Frontal cortex (tissue), 4 donors: ENCODE data around the gene CD300A. TPM values are rescaled to one million over a fixed set of nuclear protein-coding genes. Genes with fewer than 3 reads are reported as not detected.
"Not testable (repeated sequence)": the region's sequence is repeated elsewhere in the genome, so short reads cannot be mapped to it uniquely, and the experiment has no call there.

Experiments
- DNase-seq, 2 donors: peaks; one replicate each; pipeline ENCODE4 v3.0.0; 2012; ENCODE audit warnings: low spot score in 2 of 2
- FAIRE-seq: peaks from 2 replicates; lab custom pipeline; 2012; peaks lifted over from hg19 to GRCh38; lab: Jason Lieb, UNC
- total RNA-seq: library from RNA; depleted of rRNA; stranded (reverse); fragments of >200 nt; gene quantifications from one replicate; pipeline ENCODE4 v1.2.3, GENCODE V29; 2014
- donor health status: control.
- donor health status: control.
- donor health status: control.

Gene CD300A
- total RNA-seq, 1 donor from 2014 or later = 2.4 TPM

GRCh38 chr17:74513987-74514631, 47.7 kb downstream of the CD300A start:
- FAIRE-seq (no peak), DNase-seq (no peak)

- DNase-seq (no peak), FAIRE-seq (no peak)
These were observed 48.3 kb downstream of the CD300A start for GRCh38 chr17:74514632-74515334.

- FAIRE-seq = no peak
- no peak for DNase-seq
These were observed 49.5 kb downstream of the CD300A start for GRCh38 chr17:74515941-74516340.

GRCh38 chr17:74516561-74517328, 50.3 kb downstream of the CD300A start:
- no peak for DNase-seq
- FAIRE-seq = no peak

GRCh38 chr17:74518413-74518981, 52.1 kb downstream of the CD300A start:
- DNase-seq, FAIRE-seq: not testable (repeated sequence)

- FAIRE-seq (no peak), DNase-seq (no peak)
These were observed 53.6 kb downstream of the CD300A start for GRCh38 chr17:74520016-74520434.

GRCh38 chr17:74520790-74521480, 54.5 kb downstream of the CD300A start:
- FAIRE-seq = no peak
- no peak for DNase-seq

GRCh38 chr17:74521701-74522201, 55.3 kb downstream of the CD300A start:
- FAIRE-seq (no peak), DNase-seq (no peak)

- FAIRE-seq (no peak), DNase-seq (no peak)
These were observed 56.1 kb downstream of the CD300A start for GRCh38 chr17:74522381-74523105.

GRCh38 chr17:74523308-74523707, 56.9 kb downstream of the CD300A start:
- DNase-seq (no peak), FAIRE-seq (no peak)

- no peak for DNase-seq
These were observed 58.4 kb downstream of the CD300A start for GRCh38 chr17:74524653-74525464.

GRCh38 chr17:74525465-74525725, 59.0 kb downstream of the CD300A start:
- FAIRE-seq = no peak
- no peak for DNase-seq

More at GRCh38 chr17:74524653-74525464, 58.4 kb downstream of the CD300A start:
- no peak for FAIRE-seq

GRCh38 chr17:74525781-74526288, 59.4 kb downstream of the CD300A start:
- no peak for FAIRE-seq
- DNase-seq = no peak

GRCh38 chr17:74526681-74527080, 60.2 kb downstream of the CD300A start:
- FAIRE-seq = no peak
- no peak for DNase-seq

GRCh38 chr17:74527081-74527480, 60.6 kb downstream of the CD300A start:
- no peak for DNase-seq
- FAIRE-seq = no peak

- no peak for DNase-seq
- no peak for FAIRE-seq
These were observed 61.3 kb downstream of the CD300A start for GRCh38 chr17:74527756-74528155.

GRCh38 chr17:74528491-74529199, 62.2 kb downstream of the CD300A start:
- FAIRE-seq (no peak), DNase-seq (peak in 1 of 2 donors; percentile 7)

GRCh38 chr17:74529243-74529642, 62.8 kb downstream of the CD300A start:
- FAIRE-seq (no peak), DNase-seq (no peak)
